ENCODE results near the gene SLC7A6. TPM values are rescaled to one million over a fixed set of nuclear protein-coding genes. Genes with fewer than 3 reads are reported as not detected.

The SLC7A6 gene
- total and polyA plus RNA-seq, 2 of the 8 experiments (the other 6 are each of a cell fraction or from before 2014, with no cell fraction given) = 28.0 to 37.8 TPM

GRCh38 chr16:68215302-68215701 lies 49.0 kb upstream of the SLC7A6 start (continued):
- TF ChIP-seq CHD7 (IDR thresholded peaks at IDR 0.05; ENCODE audit: insufficient replicate concordance, low read length) = no peak
- no peak for TF ChIP-seq TAF7 (optimal IDR thresholded peaks at IDR 0.05; ENCODE audit: borderline replicate concordance, low read depth, low read length)
- no peak for TF ChIP-seq SUZ12 (IDR thresholded peaks at IDR 0.05; ENCODE audit: low read length)
- no peak for TF ChIP-seq CBX5 (IDR thresholded peaks at IDR 0.05; ENCODE audit: low read depth, low read length)
- TF ChIP-seq JUND (IDR thresholded peaks at IDR 0.05; ENCODE audit: low read length) = no peak
- TF ChIP-seq RXRA (IDR thresholded peaks at IDR 0.05; ENCODE audit: insufficient read depth, low read depth, low read length) = no peak
- no peak for TF ChIP-seq SP1 (IDR thresholded peaks at IDR 0.05; ENCODE audit: low read depth, low read length)
